ENCODE data around the gene FAP. TPM values are rescaled to one million over a fixed set of nuclear protein-coding genes. Genes with fewer than 3 reads are reported as not detected.

FAP gene
- total RNA-seq, 1 donor from 2014 or later = 27.3 TPM

DNA sequence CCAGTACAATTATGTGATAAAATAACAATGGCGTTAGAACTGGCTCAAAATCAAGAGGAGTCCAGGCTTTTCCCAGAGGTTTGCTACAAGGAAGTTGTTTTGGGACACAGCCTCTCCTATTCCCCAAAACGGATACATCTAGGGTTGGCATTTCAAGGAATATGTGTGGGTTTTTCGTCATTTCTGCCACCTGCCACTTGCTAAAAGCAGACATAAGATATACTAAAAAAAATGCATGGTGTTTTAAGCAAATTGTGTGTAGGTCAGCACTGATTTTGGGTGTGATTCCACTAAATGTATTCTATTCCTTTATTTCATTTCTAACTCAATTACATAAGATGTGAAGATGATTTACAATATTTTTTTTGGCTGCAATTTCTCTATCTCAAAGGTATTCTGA, 54.8 kb downstream of the FAP start:
- Mint-ChIP-seq H3K27ac (no peak overlapping the region), H3K36me3 (peaks cover 4% of the 10 kb centered on the region), H3K4me1 (ENCODE audit: unreplicated experiment) (peaks cover 7% of the 10 kb centered on the region), H3K27me3 (peaks cover 11% of the 10 kb centered on the region), H3K4me3 (no peak overlapping the region), H3K9me3 (no peaks in the 10 kb centered on the region)
- DNase-seq (ENCODE audit: extremely low spot score, unreplicated experiment) = no peak
- TF ChIP-seq, protein P1, sequence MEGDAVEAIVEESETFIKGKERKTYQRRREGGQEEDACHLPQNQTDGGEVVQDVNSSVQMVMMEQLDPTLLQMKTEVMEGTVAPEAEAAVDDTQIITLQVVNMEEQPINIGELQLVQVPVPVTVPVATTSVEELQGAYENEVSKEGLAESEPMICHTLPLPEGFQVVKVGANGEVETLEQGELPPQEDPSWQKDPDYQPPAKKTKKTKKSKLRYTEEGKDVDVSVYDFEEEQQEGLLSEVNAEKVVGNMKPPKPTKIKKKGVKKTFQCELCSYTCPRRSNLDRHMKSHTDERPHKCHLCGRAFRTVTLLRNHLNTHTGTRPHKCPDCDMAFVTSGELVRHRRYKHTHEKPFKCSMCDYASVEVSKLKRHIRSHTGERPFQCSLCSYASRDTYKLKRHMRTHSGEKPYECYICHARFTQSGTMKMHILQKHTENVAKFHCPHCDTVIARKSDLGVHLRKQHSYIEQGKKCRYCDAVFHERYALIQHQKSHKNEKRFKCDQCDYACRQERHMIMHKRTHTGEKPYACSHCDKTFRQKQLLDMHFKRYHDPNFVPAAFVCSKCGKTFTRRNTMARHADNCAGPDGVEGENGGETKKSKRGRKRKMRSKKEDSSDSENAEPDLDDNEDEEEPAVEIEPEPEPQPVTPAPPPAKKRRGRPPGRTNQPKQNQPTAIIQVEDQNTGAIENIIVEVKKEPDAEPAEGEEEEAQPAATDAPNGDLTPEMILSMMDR (conservative IDR thresholded peaks at IDR 0.05) = no peak

DNA sequence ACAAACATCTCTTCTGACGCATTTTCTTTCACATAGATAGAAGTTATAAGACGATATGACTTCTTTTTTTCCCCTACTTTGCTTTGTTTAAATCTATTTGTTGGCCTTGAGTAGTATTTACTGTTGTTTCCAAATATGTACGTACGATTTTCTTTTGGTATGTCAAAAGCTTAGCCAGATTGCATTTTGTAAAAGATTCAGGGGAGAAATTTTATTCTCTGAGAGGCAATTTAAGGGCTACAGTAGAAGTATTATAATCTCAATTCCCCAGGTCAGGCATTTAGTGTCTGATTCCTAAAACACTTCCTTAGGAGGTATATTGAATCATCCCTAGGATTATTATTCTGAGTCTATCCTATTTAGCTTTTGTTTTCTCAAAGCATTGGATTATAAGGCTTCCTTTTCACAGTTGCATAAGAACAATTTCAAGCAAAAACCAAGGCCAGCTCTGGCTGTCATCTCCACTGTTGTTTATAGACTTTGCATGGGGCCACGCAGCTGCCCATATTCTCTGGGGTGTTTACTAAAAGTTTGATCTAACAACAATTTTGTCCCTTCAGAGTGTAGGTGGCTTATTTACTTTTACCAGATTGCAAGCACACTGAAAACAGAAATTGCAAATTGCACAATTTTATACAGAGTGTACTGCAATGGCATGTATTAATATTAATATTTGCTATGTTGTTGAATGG, 57.6 kb downstream of the FAP start:
- H3K9me3 Mint-ChIP-seq = no peaks in the 10 kb centered on the region
- peaks cover 7% of the 10 kb centered on the region for H3K36me3 Mint-ChIP-seq
- no peak overlapping the region for H3K4me3 Mint-ChIP-seq
- TF ChIP-seq, protein P1 (conservative IDR thresholded peaks at IDR 0.05) = no peak
- peaks cover 7% of the 10 kb centered on the region for H3K4me1 Mint-ChIP-seq (ENCODE audit: unreplicated experiment)
- DNase-seq (ENCODE audit: extremely low spot score, unreplicated experiment) = no peak
- H3K27ac Mint-ChIP-seq = no peak overlapping the region
- no peaks in the 10 kb centered on the region for H3K27me3 Mint-ChIP-seq

DNA sequence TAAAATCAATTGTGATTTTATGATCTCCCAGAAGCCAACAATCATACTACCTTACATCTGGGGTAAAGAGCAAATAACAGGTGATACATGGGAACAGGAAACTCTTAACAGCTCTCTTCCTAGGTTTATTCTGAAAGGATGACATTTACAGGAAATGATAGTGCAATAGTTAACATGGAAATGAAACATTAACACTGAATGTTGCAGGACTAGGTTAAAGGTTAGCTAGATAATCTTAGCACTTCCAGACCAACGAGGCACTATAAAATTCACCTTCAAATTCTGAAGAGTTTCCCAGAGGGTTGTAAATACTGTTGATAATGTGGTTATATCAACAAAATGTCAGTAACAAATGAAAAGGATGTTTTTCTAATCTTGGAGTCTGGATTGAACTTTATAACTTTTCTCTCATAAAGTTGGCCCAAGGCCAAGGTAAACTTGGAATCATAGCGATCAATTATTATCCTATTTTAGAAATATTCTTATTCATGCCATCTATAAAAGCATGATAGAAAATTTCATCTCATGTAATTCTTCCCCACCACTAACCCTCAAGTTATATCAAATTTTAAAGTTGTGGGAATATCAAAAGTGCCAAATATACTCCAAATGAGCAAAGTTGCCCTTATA, 58.3 kb downstream of the FAP start:
- DNase-seq (ENCODE audit: extremely low spot score, unreplicated experiment) = no peak
- Mint-ChIP-seq H3K4me3 (no peak overlapping the region), H3K36me3 (peaks cover 7% of the 10 kb centered on the region), H3K27me3 (no peaks in the 10 kb centered on the region), H3K27ac (no peak overlapping the region), H3K9me3 (no peaks in the 10 kb centered on the region), H3K4me1 (ENCODE audit: unreplicated experiment) (peaks cover 7% of the 10 kb centered on the region)
- TF ChIP-seq, protein P1 (conservative IDR thresholded peaks at IDR 0.05) = no peak

DNA sequence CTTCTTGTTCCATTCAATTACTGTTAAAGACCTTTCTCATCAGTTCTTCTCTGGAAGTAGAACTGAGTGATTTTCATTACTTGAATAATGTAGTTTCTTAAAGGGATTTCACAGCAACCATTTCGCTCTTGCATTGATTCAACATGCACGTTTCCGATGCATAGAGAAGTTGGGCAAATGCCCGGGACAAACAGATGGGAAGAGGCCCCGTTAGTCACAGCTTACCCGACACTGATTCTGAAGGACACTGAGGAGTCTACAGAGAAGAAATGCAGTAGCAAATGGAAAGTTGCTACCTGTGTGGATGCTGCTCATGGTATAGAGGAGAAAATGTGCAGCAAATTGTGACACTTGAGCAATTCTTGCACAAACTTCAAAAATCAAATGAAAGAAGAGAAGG, 58.9 kb downstream of the FAP start:
- DNase-seq (ENCODE audit: extremely low spot score, unreplicated experiment) = no peak
- Mint-ChIP-seq H3K36me3 (peaks cover 9% of the 10 kb centered on the region), H3K27ac (no peak overlapping the region), H3K4me3 (no peak overlapping the region), H3K9me3 (no peaks in the 10 kb centered on the region), H3K27me3 (no peaks in the 10 kb centered on the region), H3K4me1 (ENCODE audit: unreplicated experiment) (peaks cover 7% of the 10 kb centered on the region)
- TF ChIP-seq, protein P1 (conservative IDR thresholded peaks at IDR 0.05) = no peak

DNA sequence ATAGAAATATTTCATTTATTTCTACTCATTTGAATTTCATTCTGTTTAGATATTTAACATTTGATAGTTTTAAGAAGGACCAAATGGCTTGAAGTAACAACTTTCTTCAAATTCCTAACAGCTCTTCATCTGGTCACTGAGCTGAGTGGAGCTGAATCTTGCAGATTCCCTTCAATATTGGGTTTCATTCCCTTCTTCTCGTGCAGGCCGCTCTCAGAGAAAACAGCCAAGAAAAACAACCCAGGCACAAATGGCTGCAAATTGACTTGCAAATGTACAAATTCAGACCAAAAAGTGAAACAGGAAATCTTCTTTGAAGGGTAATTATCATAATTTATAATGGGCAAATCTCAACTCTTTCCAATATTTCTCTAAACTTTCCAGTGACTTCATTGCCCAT, 60.9 kb downstream of the FAP start:
- H3K4me1 Mint-ChIP-seq (ENCODE audit: unreplicated experiment) = peaks cover 7% of the 10 kb centered on the region
- H3K27ac Mint-ChIP-seq = no peak overlapping the region
- DNase-seq (ENCODE audit: extremely low spot score, unreplicated experiment) = no peak
- peaks cover 11% of the 10 kb centered on the region for H3K36me3 Mint-ChIP-seq
- H3K27me3 Mint-ChIP-seq = no peaks in the 10 kb centered on the region
- no peak overlapping the region for H3K4me3 Mint-ChIP-seq
- H3K9me3 Mint-ChIP-seq = no peaks in the 10 kb centered on the region
- TF ChIP-seq, protein P1 (conservative IDR thresholded peaks at IDR 0.05) = no peak

Measured in type B pancreatic cell (in vitro differentiated cells).